ENCODE measurements around the gene SMIM10L2A.
"Not testable (repeated sequence)": the region's sequence is repeated elsewhere in the genome, so short reads cannot be mapped to it uniquely, and the experiment has no call there.

The SMIM10L2A gene

GRCh38 chrX:135423173-135423864, 1.6 kb downstream of the SMIM10L2A start:
- DNase-seq = not testable (repeated sequence)

DNA sequence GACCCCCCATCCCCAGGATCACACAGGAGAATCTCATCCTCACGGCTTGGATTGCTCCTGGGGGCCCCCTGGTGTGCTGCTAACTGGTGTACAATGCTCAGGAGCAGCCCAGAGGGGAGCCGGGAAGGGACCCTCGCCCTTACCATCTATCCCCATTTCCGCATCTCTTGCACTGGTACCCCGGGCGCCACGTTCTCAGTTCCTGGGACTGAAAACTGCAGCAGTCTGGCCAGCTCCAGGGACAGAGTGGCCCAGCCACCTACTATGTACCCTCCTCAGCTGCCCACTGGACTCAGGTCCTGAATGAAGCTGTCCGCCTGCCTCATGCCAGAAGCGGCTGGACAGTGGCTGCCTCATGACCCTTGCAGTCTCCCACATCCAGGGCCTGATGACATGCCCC, 2.7 kb downstream of the SMIM10L2A start:
- DNase-seq = no peak

DNA sequence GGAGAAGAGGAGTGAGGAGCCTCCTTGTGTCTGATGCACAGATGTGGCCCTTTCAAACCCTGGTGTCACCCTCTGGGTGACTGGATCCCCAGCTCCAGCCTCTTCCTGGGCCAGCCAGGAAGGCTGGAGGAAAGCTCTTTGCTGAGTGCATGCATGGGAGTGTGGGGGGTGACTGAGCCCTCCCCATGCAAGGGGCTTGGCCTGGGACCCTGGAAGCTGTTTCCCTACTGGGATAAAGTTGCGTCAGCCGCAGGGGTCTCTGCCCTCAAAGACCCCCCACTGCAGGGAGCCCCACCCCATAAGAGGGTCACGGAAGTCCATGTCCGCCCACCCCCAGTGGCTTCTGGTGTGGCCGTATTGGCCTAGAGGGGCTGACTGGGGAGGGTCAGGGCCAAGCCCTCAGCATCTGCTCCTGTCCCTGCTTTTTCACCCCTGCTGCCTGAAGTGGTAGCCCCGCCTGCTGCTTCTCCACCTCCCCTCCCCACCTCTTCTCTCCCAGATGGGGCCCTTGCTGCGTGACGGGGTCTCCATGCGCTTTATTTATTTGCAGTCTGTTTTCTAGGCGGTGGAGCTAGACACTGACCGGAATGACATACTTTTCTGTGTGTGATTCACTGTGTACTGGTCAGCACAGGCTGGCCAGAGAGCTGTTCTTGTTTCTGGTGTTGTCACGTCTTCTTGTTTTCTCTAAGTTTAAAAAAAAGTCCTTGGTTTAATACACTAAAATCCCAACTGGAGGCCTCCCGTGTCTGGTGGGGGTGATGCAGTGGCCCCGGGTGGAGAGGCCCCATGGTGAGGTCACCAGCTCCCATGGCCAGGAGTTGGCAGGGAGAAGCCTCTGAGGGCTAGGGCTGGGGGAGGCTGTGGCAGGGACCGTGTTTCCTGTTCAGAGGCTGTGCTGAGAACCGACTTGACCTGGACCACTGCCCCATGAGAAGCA, 3.6 kb downstream of the SMIM10L2A start:
- no peak for DNase-seq

DNA sequence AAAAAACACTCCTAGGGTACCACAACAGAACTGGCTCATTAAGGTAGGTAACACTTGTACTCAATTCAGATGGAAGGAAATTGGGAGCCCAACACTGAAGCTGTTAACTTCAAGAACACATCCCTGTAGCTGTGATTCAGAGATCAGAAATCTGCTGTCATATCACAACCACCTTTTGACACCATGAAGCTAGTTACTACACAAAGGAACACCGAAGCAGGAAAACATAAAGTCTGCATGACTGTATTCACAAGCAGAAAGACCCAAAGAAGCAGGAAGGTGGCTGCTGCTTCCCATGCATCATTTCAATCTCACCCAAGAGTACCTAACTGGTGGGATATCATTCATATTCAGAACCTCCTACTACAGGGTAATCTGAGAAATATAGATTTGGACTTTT, 7.7 kb downstream of the SMIM10L2A start:
- DNase-seq = no peak

DNA sequence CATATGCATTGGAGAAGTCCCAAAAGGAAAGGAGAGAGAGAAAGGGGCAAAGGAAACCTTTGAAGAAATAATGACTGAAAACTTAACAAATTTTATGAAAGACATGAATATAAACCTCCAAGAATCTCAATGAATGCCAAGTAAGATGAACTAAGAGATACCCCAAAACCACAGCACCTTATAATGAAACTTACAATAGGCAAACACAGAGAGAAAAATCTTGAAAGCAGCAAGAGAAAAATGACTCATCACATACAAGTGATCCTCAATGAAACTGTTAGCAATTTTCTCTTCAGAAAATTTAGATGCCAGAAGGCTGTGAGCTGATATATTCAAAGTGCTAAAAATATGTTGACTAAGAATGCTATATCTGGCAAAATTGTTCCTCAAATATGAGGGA, 10.1 kb downstream of the SMIM10L2A start:
- DNase-seq = no peak

DNA sequence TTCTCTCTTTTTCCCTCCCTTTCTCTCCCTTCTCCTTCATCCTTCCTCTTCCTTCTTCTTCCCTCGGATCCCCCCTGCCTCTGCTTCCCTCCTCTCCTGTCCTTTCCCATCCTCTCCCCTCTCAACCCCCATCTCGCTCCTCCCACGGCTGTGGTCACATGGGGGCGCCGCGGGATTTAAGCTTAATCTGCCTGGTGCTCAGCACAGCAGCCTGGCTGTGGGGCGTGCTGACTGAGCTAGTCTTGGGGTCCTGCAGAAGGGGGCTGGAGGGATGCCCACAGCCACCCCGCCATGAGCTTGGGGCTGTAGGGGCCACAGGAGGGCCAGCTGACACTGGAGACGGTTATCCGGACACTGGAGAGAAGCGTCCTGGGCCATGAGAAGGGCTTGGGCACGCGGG, 10.7 kb downstream of the SMIM10L2A start:
- DNase-seq = no peak

GRCh38 chrX:135432881-135433521, 11.3 kb downstream of the SMIM10L2A start:
- no peak for DNase-seq

DNA sequence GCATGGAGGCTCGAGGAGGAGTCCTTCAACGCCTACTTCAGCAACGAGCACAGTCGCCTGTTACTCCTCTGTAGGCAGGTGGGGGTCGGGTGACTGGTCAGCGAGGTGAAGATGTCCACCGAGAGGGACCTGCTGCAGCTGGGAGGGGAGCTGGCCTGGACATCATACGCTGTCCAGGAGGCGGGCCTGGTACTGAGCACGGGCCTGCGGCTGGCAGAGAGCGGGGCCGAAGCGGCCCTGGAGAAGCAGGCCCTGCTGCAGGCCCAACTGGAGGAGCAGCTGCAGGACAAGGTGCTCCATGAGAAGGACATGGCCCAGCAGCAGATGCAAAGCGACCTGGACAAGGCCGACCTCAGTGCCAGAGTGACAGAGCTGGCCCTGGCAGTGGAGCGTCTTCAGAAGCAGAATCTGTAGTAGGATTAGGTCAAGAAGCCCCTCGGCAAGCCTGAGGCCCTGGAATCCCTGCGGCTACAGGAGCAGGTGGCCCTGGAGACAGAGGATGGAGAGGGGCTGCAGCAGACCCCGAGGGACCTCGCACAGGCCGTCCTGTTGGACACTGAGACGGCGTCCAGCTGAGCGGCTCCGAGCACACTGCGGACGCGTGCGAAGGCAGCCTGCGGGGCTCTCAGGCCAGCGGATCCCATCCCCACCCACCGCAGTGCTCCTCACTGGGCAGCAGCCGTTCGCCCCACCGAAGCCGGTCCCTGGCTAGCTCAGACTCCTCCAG, 11.9 kb downstream of the SMIM10L2A start:
- DNase-seq = no peak

GRCh38 chrX:135434258-135435138, 12.8 kb downstream of the SMIM10L2A start:
- no peak for DNase-seq

DNA sequence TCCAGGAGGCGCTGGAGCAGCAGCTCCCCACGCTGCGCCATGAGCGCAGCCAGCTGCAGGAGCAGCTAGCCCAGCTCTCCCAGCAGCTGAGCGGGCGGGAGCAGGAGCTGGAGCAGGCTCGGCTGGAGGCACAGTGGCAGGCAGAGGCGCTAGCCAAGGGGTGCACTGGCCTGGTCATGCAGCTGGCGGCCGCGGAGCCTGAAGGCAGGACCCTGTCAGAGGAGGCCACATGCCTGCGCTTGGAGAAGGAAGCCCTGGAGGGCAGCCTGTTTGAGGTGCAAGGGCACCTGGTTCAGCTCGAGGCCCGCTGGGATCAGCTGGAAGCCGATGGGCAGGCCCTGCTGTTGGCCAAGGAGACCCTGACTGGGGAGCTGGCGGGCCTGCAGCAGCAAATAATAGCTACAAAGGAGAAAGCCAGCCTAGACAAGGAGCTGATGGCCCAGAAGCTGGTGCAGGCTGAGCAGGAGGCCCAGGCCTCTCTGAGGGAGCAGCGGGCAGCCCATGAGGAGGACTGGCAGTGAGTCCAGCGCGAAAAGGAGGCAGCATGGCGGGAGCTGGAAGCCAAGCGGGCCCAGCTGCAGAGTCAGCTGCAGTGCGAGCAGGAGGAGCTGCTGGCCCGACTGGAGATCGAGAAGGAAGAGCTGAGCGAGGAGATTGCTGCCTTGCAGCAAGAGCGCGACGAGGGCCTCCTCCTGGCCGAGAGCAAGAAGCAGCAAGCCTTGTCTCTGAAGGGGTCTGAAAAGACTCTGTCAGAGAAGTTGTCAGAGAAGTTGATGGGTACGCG, 13.6 kb downstream of the SMIM10L2A start:
- DNase-seq = no peak

GRCh38 chrX:135435933-135436332, 14.2 kb downstream of the SMIM10L2A start:
- no peak for DNase-seq

DNA sequence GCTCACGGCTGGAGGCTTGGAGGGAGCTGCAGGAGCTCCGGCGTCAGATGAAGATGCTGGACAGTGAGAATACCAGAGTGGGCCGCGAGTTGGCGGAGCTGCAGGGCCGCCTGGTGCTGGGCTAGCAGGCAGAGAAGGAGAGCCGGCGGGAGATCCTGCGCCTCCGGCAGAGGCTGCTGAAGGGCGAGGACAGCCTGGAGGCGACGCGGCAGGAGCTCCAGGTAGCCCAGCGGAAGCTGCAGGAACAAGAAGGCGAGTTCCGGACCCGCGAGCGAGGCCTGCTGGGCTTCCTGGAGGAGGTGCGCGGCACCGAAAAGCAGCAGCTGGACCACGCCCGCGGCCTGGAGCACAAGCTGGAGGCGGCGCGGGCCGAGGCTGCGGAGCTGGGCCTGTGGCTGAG, 14.7 kb downstream of the SMIM10L2A start:
- no peak for DNase-seq

DNA sequence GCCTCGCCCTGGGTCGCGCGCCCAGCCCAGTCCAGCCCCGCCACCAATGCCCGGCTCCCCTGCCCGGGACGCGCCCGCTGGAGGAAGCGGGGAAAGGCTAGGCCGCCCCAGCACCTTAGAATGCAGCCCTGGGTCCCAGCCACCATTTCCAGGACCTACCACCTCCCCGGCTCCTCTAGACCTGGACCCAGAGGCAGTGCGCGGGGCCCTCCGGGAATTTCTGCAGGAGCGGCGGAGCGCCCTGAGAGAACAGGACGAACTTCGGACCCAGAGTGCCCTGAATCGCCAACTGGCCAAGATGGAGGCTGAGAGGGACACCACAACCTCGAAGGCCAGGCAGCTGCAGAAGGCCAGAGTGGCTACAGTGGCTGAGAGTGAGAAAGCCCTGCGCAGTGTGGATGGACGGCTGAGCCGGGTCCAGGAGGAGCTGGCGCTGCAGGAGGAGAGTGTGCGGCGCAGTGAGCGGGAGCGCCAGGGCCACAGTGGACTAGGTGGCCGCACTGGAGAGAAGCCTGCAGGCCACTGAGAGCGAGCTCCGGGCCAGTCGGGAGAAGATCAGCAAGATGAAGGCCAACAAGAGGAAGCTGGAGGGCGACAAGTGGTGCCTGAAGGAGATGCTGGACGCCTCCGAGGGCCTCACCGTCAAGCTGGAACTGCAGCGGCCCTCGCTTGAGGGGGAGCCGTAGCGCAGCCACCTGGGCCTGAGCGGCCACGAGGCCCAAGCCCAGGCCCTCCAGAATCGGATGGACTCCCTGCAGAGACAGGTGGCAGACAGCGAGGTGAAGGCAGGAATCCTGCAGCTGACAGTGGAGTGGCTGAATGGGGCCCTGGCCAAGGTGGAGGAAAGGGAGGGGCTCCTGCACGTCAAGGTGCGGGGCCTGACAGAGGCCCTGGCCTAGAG, 15.5 kb downstream of the SMIM10L2A start:
- DNase-seq = no peak

DNA sequence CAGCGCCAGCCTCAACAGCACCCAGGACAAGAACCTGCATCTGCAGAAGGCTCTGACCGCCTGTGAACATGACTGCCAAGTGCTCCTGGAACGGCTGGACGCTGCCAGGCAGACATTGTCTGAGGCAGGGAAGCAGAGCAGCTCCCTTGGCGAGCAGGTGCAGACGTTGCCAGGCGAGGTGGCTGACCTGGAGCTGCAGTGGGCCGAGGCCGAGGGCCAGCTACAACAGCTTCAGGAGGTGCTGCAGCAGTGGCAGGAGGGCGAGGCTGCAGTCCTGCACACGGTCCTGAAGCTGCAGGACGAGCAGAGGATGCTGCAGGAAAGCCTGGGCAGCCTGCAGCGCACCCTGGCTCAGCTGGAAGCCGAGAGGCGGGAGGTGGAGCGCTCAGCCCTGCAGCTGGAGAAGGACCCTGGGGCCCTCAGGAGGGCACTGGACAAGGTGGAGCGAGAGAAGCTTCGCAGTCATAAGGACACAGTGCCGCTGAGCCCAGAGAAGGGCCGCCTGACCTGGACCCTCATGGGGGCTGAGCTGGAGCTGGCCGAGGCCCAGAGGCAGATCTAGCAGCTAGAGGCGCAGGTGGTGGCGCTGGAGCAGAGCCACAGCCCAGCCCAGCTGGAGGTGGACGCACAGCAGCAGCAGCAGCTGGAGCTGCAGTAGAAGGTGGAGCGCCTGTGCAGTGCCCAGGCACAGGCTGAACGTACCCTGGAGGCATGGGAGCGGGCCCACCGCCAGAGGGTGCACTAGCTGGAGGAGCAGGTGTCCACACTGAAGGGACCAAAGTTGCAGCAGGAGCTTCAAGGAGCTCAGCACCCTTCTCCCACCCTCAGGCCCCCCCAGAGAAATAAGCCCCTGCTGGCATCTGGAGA, 16.4 kb downstream of the SMIM10L2A start:
- no peak for DNase-seq

DNA sequence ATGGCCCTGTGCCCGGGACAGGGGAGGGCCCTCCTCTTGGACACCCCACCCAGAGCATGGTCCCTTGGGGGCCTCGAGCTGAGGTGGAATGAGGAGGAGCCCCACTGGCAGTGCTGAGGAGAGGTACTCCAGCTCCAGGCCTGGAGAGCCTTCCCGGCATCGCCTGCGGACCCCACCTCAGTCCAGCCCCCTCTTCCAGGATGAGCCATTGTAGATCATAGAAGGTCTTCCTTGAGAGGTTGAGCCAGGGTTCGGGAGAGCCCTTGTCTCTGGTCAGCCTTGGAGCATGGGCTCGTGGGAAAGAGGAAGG, 16.9 kb downstream of the SMIM10L2A start:
- no peak for DNase-seq

DNA sequence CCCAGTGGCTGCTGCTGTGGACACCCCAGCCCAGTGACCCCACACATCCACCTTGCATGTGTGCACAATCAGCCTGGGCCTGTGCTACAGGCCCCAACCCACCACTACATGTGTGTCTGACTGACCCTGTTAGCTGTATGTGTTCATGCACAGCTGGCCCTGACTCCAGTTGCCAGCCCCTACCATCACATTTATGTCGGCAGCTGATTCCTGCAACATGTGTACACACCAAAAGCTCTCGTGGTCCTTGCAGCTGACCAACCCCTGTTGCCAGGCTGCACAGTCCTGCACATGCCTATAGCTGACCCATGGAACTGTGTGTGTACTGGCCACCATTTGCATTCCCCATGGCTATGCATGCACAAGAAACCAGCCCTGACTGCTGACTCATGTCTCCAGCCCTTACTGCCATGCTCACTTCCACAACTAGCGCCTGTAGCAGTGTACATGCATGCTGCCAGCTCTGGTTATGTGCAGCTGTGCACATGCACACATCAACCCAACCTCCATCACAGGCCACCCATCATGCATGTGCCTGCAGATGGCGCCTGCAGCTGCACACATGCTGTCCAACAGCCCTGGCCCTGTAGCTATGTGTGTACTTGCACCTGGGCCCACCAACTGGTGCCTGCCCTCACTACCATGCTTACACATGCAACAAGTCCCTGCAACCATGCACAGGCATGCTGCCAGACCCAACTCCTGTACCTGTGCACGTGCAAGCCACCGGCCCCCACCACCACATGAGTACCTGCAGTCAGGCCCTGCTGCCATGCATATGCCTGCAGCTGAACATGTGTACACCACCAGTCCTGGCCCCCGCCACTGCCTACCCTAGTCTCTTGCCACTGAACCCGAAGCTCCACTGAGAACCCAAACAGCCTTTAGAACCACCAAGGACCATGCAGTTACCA, 28.1 kb downstream of the SMIM10L2A start:
- no peak for DNase-seq

DNA sequence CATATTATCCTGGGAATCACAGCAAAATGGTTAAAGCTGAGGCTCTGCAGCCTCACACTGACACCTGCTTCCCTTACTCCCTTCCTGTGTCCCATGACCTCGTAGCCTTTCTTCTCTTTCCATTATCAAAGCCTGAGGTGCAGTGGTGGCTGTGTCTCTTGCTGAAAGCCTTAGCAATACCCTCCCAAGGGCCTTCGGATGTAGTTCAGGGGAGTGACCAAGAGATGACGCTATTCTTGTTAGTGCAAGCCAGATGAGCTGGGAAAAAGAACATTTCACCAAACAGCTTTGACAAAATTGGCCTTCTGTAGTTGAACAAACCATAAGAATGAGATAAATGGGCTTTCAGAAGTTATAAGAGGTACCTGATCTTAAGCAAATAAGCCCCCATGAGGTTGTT, 31.6 kb downstream of the SMIM10L2A start:
- DNase-seq = no peak

DNA sequence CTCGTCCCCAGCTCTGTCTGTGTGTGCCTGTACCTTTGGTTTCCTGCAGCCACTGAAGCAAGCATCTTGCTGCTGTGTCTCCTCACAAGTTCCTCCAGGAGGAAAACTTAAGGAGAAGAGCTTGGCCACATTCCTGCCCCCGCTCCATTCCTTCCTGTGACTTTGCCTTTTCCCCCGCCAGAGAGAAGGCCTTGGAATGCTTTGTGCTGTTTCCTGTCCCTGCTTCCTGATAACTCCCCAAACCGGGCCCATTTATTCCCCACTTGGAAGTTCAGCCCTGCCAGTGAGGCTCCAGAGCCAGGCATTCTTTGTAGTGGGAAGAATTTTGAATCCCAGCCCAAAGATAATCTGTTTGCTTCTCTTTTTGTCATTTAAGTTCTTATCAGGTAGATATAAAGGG, 33.1 kb downstream of the SMIM10L2A start:
- no peak for DNase-seq
